ENCODE measurements around the gene RAB15. TPM values are rescaled to one million over a fixed set of nuclear protein-coding genes. Genes with fewer than 3 reads are reported as not detected.

RAB15 gene
- total and polyA plus RNA-seq, 2 donors (not counting 3 experiments of a cell fraction or from before 2014, with no cell fraction given) = 24.9 to 33.3 TPM

- Histone ChIP-seq H3K9ac (replicated peaks; ENCODE audit: extremely low read depth, insufficient read depth, low read length) (no peak overlapping the region), H3K4me1 (ENCODE audit: control insufficient read depth, extremely low read depth, insufficient read depth, low read length) (no peaks in the 10 kb centered on the region), H3K79me2 (ENCODE audit: control insufficient read depth, insufficient read depth, low read length) (no peaks in the 10 kb centered on the region), H3K4me2 (ENCODE audit: insufficient read depth, low read length) (no peak overlapping the region), H3K27ac (ENCODE audit: insufficient read depth, low read depth, low read length) (no peak overlapping the region), H3K9me3 (replicated peaks; ENCODE audit: control insufficient read depth, insufficient read depth, low read length) (no peaks in the 10 kb centered on the region), H3K36me3 (ENCODE audit: control insufficient read depth in 2 of 2, extremely low read depth in 1 of 2, insufficient read depth in 2 of 2, low read length in 2 of 2) (peaks cover 0 to 28% of the 10 kb centered on the region in 2 experiments), H3K27me3 (ENCODE audit: control insufficient read depth in 2 of 2, insufficient read depth in 2 of 2, low read length in 2 of 2) (no peaks in the 10 kb centered on the region), H2AFZ (ENCODE audit: low read depth, low read length) (no peak overlapping the region), H3K9me1 (replicated peaks; ENCODE audit: control insufficient read depth, extremely low read depth, insufficient read depth, low read length) (no peaks in the 10 kb centered on the region), H3K4me3 (replicated peaks in 1 of 3; ENCODE audit: insufficient read depth in 1 of 3, low read depth in 1 of 3, low read length in 3 of 3) (no peak overlapping the region), H4K20me1 (replicated peaks; ENCODE audit: control insufficient read depth, extremely low read depth, insufficient read depth, low read length) (no peaks in the 10 kb centered on the region)
- dilution Hi-C loops (cut with MboI; ENCODE audit: extremely low pct_ligation_motif_present, low sequenced_read_pairs) = no loop called here
- no TSS peak for BruUV-seq (replicated peaks)
- FAIRE-seq (no peak), DNase-seq (ENCODE audit: low read depth, low spot score) (no peak)
- intact Hi-C loops (cut with micrococcal nuclease) = no loop called here
- CTCF ChIA-PET = interaction anchor here (1.4 kb wide), 1 partner anchor 72 kb away, joined by 5 read pairs; no protein-coding TSS in a partner anchor
- POLR2A ChIA-PET = no interaction called here
- TF ChIP-seq MAX (IDR thresholded peaks at IDR 0.05; ENCODE audit: insufficient read depth, insufficient read length) (no peak), JUN (IDR thresholded peaks at IDR 0.05; ENCODE audit: borderline replicate concordance, insufficient read depth, insufficient read length, low read depth) (no peak), EZH2 (IDR thresholded peaks at IDR 0.05; ENCODE audit: borderline replicate concordance, low read depth, low read length, severe bottlenecking) (no peak), GATA2 (IDR thresholded peaks at IDR 0.05; ENCODE audit: insufficient read depth, insufficient read length, low read depth, low read length) (no peak), POLR2AphosphoS5 (IDR thresholded peaks at IDR 0.05; ENCODE audit: insufficient read depth, low read depth, low read length) (no peak), MYC (IDR thresholded peaks at IDR 0.05; ENCODE audit: low read depth, low read length) (no peak), CTCF (IDR thresholded peaks at IDR 0.05; ENCODE audit: extremely low read depth in 1 of 2, insufficient read depth in 1 of 2, low read depth in 1 of 2, low read length in 2 of 2) (no peak), POLR2A (IDR thresholded peaks at IDR 0.05; ENCODE audit: low read depth, low read length) (no peak), FOS (IDR thresholded peaks at IDR 0.05; ENCODE audit: borderline replicate concordance, insufficient read depth, low read length) (no peak)
Observed at GRCh38 chr14:64947710-64948611, 24.2 kb downstream of the RAB15 start.

Measured in endothelial cell of umbilical vein (primary cell).